PC-9 (cell line): ENCODE data around the gene TMSB10. TPM values are rescaled to one million over a fixed set of nuclear protein-coding genes. Genes with fewer than 3 reads are reported as not detected.

Experiments used
- BruUV-seq: library from RNA; stranded (reverse); fragments of 400-500 nt; replicated peaks from 2 replicates; lab custom pipeline; 2021; lab: Mats Ljungman, UMichigan
- CTCF ChIA-PET: fragments of 300-600 bp; sonication (Branson Sonifier 250); formaldehyde crosslinking; loops from one replicate; lab custom pipeline; 2022; ENCODE audit warnings: antibody characterized with exemption; lab: Charles Lee
- POLR2A ChIA-PET: fragments of 300-600 bp; sonication (Branson Sonifier 250); formaldehyde crosslinking; loops from one replicate; lab custom pipeline; 2022; ENCODE audit warnings: antibody characterized with exemption; ENCODE audit not compliant: unreplicated experiment; lab: Charles Lee
- DNase-seq, 2 experiments: peaks; one replicate each; pipeline versions ENCODE4 v3.0.0 to v3.0.0-alpha.2; 2015 to 2022; ENCODE audit warnings: mixed read lengths in 1 of 2
- H2AFZ ChIP-seq: fragments of 200-600 bp; sonication (generic); 2 replicates; pipeline ENCODE4 v1.8.1; 2017; ENCODE audit warnings: antibody characterized with exemption
- H3F3A ChIP-seq: fragments of 200-600 bp; sonication (generic); 2 replicates; pipeline ENCODE4 v1.8.1; 2017; ENCODE audit warnings: antibody characterized with exemption, mild to moderate bottlenecking, low read depth; ENCODE audit not compliant: insufficient read depth
- H3K27ac ChIP-seq: fragments of 200-600 bp; sonication (generic); 2 replicates; pipeline ENCODE4 v1.6.1; 2016; ENCODE audit warnings: mixed run types
- H3K27me3 ChIP-seq: fragments of 200-600 bp; sonication (generic); 2 replicates; pipeline ENCODE4 v1.6.1; 2016; ENCODE audit warnings: low read depth, mixed run types; ENCODE audit not compliant: insufficient read depth
- H3K36me3 ChIP-seq: fragments of 200-600 bp; sonication (generic); 2 replicates; pipeline ENCODE4 v1.6.1; 2016; ENCODE audit warnings: low read depth, mixed run types
- H3K4me1 ChIP-seq: fragments of 200-600 bp; sonication (generic); replicated peaks from 2 replicates; pipeline ENCODE4 v1.6.1; 2016; ENCODE audit warnings: mixed run types; ENCODE audit not compliant: insufficient read depth
- H3K4me2 ChIP-seq: fragments of 200-600 bp; sonication (generic); 2 replicates; pipeline ENCODE4 v1.6.1; 2017; ENCODE audit warnings: mixed run types
- H3K4me3 ChIP-seq: fragments of 200-600 bp; sonication (generic); 2 replicates; pipeline ENCODE4 v1.6.1; 2016; ENCODE audit warnings: mixed run types
- H3K79me2 ChIP-seq: fragments of 200-600 bp; sonication (generic); 2 replicates; pipeline ENCODE4 v1.6.1; 2017; ENCODE audit warnings: low read depth, mixed run types
- H3K9me2 ChIP-seq: fragments of 200-600 bp; sonication (generic); 2 replicates; pipeline ENCODE4 v1.8.1; 2017; ENCODE audit warnings: mild to moderate bottlenecking; ENCODE audit not compliant: insufficient read depth
- H3K9me3 ChIP-seq: fragments of 200-600 bp; sonication (generic); 2 replicates; pipeline ENCODE4 v1.8.1; 2016; ENCODE audit warnings: low read depth; ENCODE audit not compliant: insufficient read depth
- H4K20me1 ChIP-seq: fragments of 200-600 bp; sonication (generic); 2 replicates; pipeline ENCODE4 v1.8.1; 2017; ENCODE audit not compliant: insufficient read depth
- EZH2 ChIP-seq: fragments of 200-600 bp; sonication (generic); IDR thresholded peaks from 2 replicates; pipeline ENCODE4 v1.8.0; 2017; ENCODE audit warnings: antibody characterized with exemption, low read depth
- intact Hi-C: fragments of 100-400 bp; cut with micrococcal nuclease; formaldehyde crosslinking; loops from one replicate; pipeline ENCODE4 v1.10.0; 2022; ENCODE audit not compliant: unreplicated experiment
- total RNA-seq: library from RNA; stranded (reverse); gene quantifications from 2 replicates; pipeline ENCODE4 v1.2.3, GENCODE V29; 2021
- TF ChIP-seq, protein P1 (sequence below): fragments of 200-600 bp; sonication (generic); conservative IDR thresholded peaks from 2 replicates; pipeline ENCODE4 v1.6.1; 2017; ENCODE audit warnings: mixed run types, antibody characterized with exemption, mild to moderate bottlenecking, moderate library complexity

Gene TMSB10
- total RNA-seq, 1 experiment from 2014 or later, result 1,668 TPM

DNA sequence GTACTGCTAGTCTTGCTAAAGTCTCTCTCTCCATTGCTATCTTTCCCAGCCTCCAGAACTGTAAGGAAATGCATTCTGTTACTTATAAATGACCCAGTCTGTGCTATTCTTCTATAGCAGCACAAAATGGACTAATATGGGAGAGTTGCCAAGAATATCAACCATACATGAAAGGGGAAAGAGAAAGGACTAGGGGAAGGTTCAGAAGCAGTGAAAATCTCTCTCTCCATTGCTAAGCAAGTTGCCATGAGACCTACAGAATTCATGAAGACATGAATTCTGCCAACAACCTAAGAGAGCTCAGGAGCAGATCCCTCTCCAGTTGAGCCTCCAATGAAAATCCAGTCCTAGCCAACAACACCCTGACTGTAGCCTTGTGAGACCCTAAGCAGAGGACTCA is 21.0 kb upstream of the TMSB10 start:
- H3K4me3 ChIP-seq, result no peak overlapping the region
- BruUV-seq, result no TSS peak
- H3K27me3 ChIP-seq, result peaks cover 19% of the 10 kb centered on the region
- no peak overlapping the region for H3K4me2 ChIP-seq
- POLR2A ChIA-PET, result no interaction called here
- H3K36me3 ChIP-seq, result no peaks in the 10 kb centered on the region
- H3K4me1 ChIP-seq, result 0 out of 2 replicates have a peak, but pooled peaks cover 8% of the 10 kb centered on the region
- no peaks in the 10 kb centered on the region for H3K79me2 ChIP-seq
- TF ChIP-seq EZH2, result no peak
- TF ChIP-seq, protein P1, sequence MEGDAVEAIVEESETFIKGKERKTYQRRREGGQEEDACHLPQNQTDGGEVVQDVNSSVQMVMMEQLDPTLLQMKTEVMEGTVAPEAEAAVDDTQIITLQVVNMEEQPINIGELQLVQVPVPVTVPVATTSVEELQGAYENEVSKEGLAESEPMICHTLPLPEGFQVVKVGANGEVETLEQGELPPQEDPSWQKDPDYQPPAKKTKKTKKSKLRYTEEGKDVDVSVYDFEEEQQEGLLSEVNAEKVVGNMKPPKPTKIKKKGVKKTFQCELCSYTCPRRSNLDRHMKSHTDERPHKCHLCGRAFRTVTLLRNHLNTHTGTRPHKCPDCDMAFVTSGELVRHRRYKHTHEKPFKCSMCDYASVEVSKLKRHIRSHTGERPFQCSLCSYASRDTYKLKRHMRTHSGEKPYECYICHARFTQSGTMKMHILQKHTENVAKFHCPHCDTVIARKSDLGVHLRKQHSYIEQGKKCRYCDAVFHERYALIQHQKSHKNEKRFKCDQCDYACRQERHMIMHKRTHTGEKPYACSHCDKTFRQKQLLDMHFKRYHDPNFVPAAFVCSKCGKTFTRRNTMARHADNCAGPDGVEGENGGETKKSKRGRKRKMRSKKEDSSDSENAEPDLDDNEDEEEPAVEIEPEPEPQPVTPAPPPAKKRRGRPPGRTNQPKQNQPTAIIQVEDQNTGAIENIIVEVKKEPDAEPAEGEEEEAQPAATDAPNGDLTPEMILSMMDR, result no peak
- CTCF ChIA-PET, result no interaction called here
- H3K9me2 ChIP-seq, result no peaks in the 10 kb centered on the region
- H3K9me3 ChIP-seq, result no peaks in the 10 kb centered on the region
- H2AFZ ChIP-seq, result no peak overlapping the region
- H3K27ac ChIP-seq, result no peak overlapping the region
- DNase-seq, result no peak
- intact Hi-C loops, result no loop called here
- H4K20me1 ChIP-seq, result no peaks in the 10 kb centered on the region
- H3F3A ChIP-seq, result peaks cover 3% of the 10 kb centered on the region; the same call in 1 of the 2 replicates

DNA sequence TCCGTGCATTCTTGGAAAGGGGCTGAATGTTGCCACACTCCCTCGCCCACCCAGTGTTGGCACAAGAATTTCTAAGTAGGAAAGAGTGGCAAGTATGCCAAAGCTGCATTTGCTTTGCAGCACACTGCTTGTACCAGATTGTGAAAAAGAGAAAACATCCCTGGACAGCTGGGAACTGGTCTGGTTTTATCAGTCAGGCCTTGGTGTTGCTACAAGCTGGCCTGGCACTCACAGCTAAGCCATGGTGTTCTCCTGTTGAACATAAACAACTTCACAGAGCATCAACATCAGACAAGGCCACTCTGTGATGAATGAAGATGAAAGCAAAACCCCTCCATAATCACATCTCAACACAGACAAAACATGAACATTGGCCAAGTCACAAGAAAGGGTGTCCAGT is 20.3 kb upstream of the TMSB10 start:
- H3K79me2 ChIP-seq, result no peaks in the 10 kb centered on the region
- H4K20me1 ChIP-seq, result no peaks in the 10 kb centered on the region
- no peak overlapping the region for H3K4me2 ChIP-seq
- H3K36me3 ChIP-seq, result no peaks in the 10 kb centered on the region
- ChIA-PET POLR2A (no interaction called here), CTCF (no interaction called here)
- peaks cover 3% of the 10 kb centered on the region; the same call in 1 of the 2 replicates for H3F3A ChIP-seq
- TF ChIP-seq, protein P1, result no peak
- no peak for TF ChIP-seq EZH2
- no peaks in the 10 kb centered on the region for H3K9me2 ChIP-seq
- H2AFZ ChIP-seq, result no peak overlapping the region
- intact Hi-C loops, result no loop called here
- BruUV-seq, result no TSS peak
- 0 out of 2 replicates have a peak, but pooled peaks cover 8% of the 10 kb centered on the region for H3K4me1 ChIP-seq
- no peak overlapping the region for H3K4me3 ChIP-seq
- no peak overlapping the region for H3K27ac ChIP-seq
- DNase-seq, result no peak
- H3K9me3 ChIP-seq, result no peaks in the 10 kb centered on the region
- peaks cover 17% of the 10 kb centered on the region for H3K27me3 ChIP-seq

DNA sequence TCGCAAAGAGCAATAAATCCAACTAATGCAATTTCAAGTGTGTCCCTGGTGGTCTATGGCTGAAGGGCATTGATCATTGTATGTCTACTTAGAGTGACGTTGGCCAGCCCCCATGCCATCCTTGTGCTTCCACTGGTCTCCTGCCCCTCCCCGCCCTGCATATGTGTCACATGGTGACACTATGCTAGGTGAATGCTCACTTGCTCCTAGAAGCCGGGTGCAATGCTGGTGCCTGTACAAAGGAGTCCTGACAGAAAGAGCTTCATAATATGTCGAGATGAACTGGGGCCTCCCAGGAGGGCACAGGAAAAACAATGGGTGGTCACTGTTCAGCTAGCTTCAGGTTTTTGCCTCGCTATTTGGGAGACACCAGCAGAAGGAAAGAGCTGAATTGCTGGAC is 18.7 kb upstream of the TMSB10 start:
- 0 out of 2 replicates have a peak, but pooled peaks cover 3% of the 10 kb centered on the region for H3K4me1 ChIP-seq
- H3K4me3 ChIP-seq, result no peak overlapping the region
- no peaks in the 10 kb centered on the region for H3K36me3 ChIP-seq
- H3K79me2 ChIP-seq, result no peaks in the 10 kb centered on the region
- no TSS peak for BruUV-seq
- H3K4me2 ChIP-seq, result no peak overlapping the region
- H3K27me3 ChIP-seq, result peaks cover under 1% of the 10 kb centered on the region; the same call in 1 of the 2 replicates
- no peaks in the 10 kb centered on the region for H3K9me3 ChIP-seq
- CTCF ChIA-PET, result no interaction called here
- H3K9me2 ChIP-seq, result no peaks in the 10 kb centered on the region
- H3F3A ChIP-seq, result peaks cover 3% of the 10 kb centered on the region; the same call in 1 of the 2 replicates
- no peak for DNase-seq
- H4K20me1 ChIP-seq, result no peaks in the 10 kb centered on the region
- POLR2A ChIA-PET, result no interaction called here
- TF ChIP-seq, protein P1, result no peak
- no peak for TF ChIP-seq EZH2
- H3K27ac ChIP-seq, result no peak overlapping the region
- intact Hi-C loops, result no loop called here
- no peak overlapping the region for H2AFZ ChIP-seq
